ENCODE measurements around the gene CARD19. TPM values are rescaled to one million over a fixed set of nuclear protein-coding genes. Genes with fewer than 3 reads are reported as not detected.

CARD19 gene
- total RNA-seq, 1 experiment from 2014 or later = 26.1 TPM

DNA sequence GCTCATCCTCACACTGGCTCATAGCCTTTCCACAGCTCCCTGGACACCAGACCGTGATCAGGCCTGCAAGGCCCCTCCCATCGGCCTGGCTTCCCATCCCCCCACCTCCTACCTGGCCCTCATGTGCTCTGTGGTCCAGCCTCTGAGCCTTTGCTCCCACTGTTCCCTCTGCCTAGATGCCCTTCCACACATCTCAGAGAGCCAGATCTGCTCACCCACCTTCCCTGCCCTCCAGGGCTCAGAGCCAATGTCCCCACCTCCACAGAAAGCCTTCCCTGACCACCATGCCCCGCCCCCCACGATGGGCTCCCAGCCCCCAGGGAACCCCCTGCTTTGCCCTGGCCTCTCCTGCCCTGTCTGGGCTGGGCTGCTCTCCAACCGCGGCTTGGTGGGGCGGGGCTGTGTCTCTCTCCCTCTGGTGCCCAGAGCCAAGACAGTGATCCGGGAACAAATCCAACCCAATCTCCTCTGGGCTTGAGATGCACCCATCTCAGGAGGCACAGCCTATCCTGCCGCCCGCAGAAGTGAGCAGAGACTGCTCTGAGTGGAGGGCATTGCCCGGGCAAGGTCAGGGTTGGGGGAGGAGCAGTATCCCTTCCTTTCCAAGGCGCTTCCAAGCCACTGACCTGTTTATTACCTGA, 36.4 kb downstream of the CARD19 start:
- no peaks in the 10 kb centered on the region for H3K9me3 Mint-ChIP-seq (ENCODE audit: low read depth, unreplicated experiment)
- DNase-seq = no peak
- peaks cover 20% of the 10 kb centered on the region for H3K36me3 Mint-ChIP-seq (ENCODE audit: insufficient read depth, unreplicated experiment)
- H3K4me3 Mint-ChIP-seq (ENCODE audit: low read depth, unreplicated experiment) = peak overlapping the region; percentile 71
- H3K27ac Mint-ChIP-seq (ENCODE audit: unreplicated experiment) = no peak overlapping the region
- BruUV-seq (replicated peaks) = no TSS peak
- H3K27me3 Mint-ChIP-seq (ENCODE audit: unreplicated experiment) = no peaks in the 10 kb centered on the region
- TF ChIP-seq, protein P1, sequence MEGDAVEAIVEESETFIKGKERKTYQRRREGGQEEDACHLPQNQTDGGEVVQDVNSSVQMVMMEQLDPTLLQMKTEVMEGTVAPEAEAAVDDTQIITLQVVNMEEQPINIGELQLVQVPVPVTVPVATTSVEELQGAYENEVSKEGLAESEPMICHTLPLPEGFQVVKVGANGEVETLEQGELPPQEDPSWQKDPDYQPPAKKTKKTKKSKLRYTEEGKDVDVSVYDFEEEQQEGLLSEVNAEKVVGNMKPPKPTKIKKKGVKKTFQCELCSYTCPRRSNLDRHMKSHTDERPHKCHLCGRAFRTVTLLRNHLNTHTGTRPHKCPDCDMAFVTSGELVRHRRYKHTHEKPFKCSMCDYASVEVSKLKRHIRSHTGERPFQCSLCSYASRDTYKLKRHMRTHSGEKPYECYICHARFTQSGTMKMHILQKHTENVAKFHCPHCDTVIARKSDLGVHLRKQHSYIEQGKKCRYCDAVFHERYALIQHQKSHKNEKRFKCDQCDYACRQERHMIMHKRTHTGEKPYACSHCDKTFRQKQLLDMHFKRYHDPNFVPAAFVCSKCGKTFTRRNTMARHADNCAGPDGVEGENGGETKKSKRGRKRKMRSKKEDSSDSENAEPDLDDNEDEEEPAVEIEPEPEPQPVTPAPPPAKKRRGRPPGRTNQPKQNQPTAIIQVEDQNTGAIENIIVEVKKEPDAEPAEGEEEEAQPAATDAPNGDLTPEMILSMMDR (IDR thresholded peaks at IDR 0.05; ENCODE audit: unreplicated experiment) = no peak
- intact Hi-C loops (cut with micrococcal nuclease; ENCODE audit: unreplicated experiment) = no loop called here
- peaks cover 8% of the 10 kb centered on the region for H3K4me1 Mint-ChIP-seq (ENCODE audit: low read depth, unreplicated experiment)
- CTCF ChIA-PET = no interaction called here

DNA sequence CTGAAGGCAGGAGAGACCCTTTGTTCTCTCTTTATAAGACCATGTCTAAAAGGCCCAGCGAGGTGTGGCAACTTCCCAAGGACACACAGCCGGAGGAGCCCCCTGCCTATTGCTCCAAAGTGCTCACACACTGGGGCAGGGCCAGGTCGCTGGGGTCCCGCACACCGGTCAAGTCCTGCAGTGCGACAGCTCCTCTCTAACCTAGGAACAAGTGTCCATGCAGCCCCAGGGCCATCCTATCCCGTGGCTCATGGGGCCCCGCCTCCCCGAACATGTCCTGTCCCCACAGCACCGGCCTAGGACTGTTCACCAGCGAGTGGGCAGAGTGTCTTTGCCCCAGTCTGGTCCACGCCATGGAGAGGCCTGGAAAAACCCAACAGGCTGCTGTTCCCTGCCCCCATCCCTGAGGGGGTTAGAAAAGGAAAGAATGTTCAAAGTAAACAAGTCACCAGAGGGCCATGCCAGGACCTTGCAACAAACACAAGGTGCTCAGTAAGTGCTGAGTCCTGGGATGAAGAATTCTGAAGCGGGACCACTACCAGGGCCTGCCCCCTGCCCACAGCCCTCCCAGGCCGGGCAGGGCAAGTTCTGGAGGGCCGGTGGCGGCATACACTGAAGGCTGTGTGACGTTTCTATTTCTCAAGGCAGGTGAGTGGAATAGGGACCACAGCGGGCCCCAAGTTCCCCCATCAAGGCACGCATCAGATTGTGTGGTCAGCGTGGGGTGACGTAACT, 37.1 kb downstream of the CARD19 start:
- intact Hi-C loops (cut with micrococcal nuclease; ENCODE audit: unreplicated experiment) = no loop called here
- H3K27ac Mint-ChIP-seq (ENCODE audit: unreplicated experiment) = no peak overlapping the region
- CTCF ChIA-PET = no interaction called here
- peaks cover 20% of the 10 kb centered on the region for H3K36me3 Mint-ChIP-seq (ENCODE audit: insufficient read depth, unreplicated experiment)
- H3K4me3 Mint-ChIP-seq (ENCODE audit: low read depth, unreplicated experiment) = peak overlapping the region; percentile 71
- TSS peak; percentile 69 for BruUV-seq (replicated peaks)
- TF ChIP-seq, protein P1 (IDR thresholded peaks at IDR 0.05; ENCODE audit: unreplicated experiment) = no peak
- no peaks in the 10 kb centered on the region for H3K9me3 Mint-ChIP-seq (ENCODE audit: low read depth, unreplicated experiment)
- H3K4me1 Mint-ChIP-seq (ENCODE audit: low read depth, unreplicated experiment) = peaks cover 8% of the 10 kb centered on the region
- DNase-seq = peak; percentile 11
- H3K27me3 Mint-ChIP-seq (ENCODE audit: unreplicated experiment) = no peaks in the 10 kb centered on the region

DNA sequence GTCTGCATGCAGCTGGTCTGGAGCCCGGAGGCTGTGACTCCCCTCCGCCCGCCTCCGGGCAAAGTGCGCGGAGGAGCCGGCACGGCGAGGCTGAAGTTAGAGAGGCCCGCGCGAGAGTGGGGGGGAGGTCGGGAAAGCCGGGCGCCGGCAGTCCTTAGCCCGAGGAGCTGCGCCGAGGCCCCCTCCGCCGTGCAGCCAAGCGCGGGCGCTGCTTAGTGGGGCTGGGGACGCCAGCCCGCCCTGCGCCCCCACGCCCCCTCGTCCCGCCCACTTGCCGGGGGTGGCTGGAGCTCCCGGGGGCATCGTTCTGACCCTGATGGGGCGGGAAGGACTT, 37.6 kb downstream of the CARD19 start:
- peak; percentile 45 for DNase-seq
- peaks cover 20% of the 10 kb centered on the region for H3K36me3 Mint-ChIP-seq (ENCODE audit: insufficient read depth, unreplicated experiment)
- H3K4me1 Mint-ChIP-seq (ENCODE audit: low read depth, unreplicated experiment) = peaks cover 8% of the 10 kb centered on the region
- H3K27ac Mint-ChIP-seq (ENCODE audit: unreplicated experiment) = no peak overlapping the region
- intact Hi-C loops (cut with micrococcal nuclease; ENCODE audit: unreplicated experiment) = no loop called here
- no TSS peak for BruUV-seq (replicated peaks)
- no peaks in the 10 kb centered on the region for H3K27me3 Mint-ChIP-seq (ENCODE audit: unreplicated experiment)
- H3K4me3 Mint-ChIP-seq (ENCODE audit: low read depth, unreplicated experiment) = peak overlapping the region; percentile 71
- H3K9me3 Mint-ChIP-seq (ENCODE audit: low read depth, unreplicated experiment) = no peaks in the 10 kb centered on the region
- CTCF ChIA-PET = no interaction called here
- TF ChIP-seq, protein P1 (IDR thresholded peaks at IDR 0.05; ENCODE audit: unreplicated experiment) = no peak

DNA sequence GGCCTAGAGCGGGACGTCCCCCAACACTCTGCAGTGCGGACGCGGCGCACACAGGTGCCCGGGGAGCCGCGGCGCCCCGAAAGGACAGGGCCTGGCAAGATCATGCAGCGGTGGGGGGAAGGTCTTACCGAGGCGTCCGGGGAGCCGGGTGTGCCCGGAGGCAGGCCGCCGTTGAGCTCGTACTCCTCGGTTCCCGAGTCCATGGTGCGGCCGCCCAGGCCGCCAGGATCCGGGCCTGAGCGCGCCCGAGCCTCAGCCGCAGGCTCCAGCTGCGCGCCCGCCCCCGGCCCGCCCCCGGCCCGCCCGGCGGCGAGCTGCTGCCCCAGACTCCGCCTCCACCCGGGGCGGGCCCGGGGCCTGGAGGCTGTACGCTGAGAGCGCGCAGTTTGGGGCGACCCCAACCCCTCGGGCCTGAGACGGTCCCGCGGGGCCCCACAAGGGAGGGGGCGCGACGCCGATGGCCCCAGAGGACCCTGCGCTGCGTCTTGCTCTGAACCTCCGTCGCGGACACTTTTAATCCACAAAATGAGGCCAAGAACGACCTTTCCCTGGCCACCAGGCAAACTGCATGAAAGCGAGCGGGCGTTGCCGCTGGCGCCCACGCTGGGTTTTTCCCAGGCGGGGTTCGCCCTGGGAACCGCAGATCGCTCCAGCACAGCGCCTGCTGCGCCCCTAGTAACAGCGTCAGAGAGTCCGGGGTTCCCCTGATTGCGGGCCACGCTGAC, 38.2 kb downstream of the CARD19 start, which contains the start of gene NINJ1:
TSS of gene NINJ1 (minus strand) at position 237 of the 725 bp plus-strand sequence. CDS start at position 203, 34 bp downstream.
- CTCF ChIA-PET = interaction anchor here (0.7 kb wide), 1 partner anchor 14 kb away, joined by 3 read pairs; no protein-coding TSS in a partner anchor

More for the DNA sequence above, 38.2 kb downstream of the CARD19 start, which contains the start of gene NINJ1:
- DNase-seq = peak; percentile 64
- Mint-ChIP-seq H3K27me3 (ENCODE audit: unreplicated experiment) (no peaks in the 10 kb centered on the region), H3K36me3 (ENCODE audit: insufficient read depth, unreplicated experiment) (peaks cover 20% of the 10 kb centered on the region), H3K27ac (ENCODE audit: unreplicated experiment) (no peak within 1 kb of the TSS), H3K4me1 (ENCODE audit: low read depth, unreplicated experiment) (peaks cover 8% of the 10 kb centered on the region), H3K9me3 (ENCODE audit: low read depth, unreplicated experiment) (no peaks in the 10 kb centered on the region), H3K4me3 (ENCODE audit: low read depth, unreplicated experiment) (peak within 1 kb of the TSS; percentile 71)
- intact Hi-C loops (cut with micrococcal nuclease; ENCODE audit: unreplicated experiment) = no loop called here
- no TSS peak for BruUV-seq (replicated peaks)
- TF ChIP-seq, protein P1 (IDR thresholded peaks at IDR 0.05; ENCODE audit: unreplicated experiment) = no peak
